Gastroesophageal sphincter (tissue), 4 donors: ENCODE data around the gene CACNA1C. TPM values are rescaled to one million over a fixed set of nuclear protein-coding genes. Genes with fewer than 3 reads are reported as not detected.

Experiments used
- ATAC-seq: fragments of 150-250 bp; one replicate; pipeline ENCODE4 v1.9.1; 2016; ENCODE audit warnings: mild to moderate bottlenecking, moderate library complexity
- H3K27ac ChIP-seq, 4 donors: fragments of 200-600 bp; sonication (generic) in 3 of 4; 1 replicate in 3 of 4; 2 replicates in 1 of 4; pipeline ENCODE4 v1.5.1; 2016 to 2019
- H3K27me3 ChIP-seq: fragments of 200-600 bp; sonication (generic); one replicate; pipeline ENCODE4 v1.5.1; 2019
- H3K36me3 ChIP-seq, 2 donors: fragments of 200-600 bp; sonication (generic); one replicate each; pipeline ENCODE4 v1.5.1; 2019; ENCODE audit warnings: control low read depth in 1 of 2
- H3K4me1 ChIP-seq, 3 donors: fragments of 200-600 bp; sonication (generic); 1 replicate in 2 of 3; 2 replicates in 1 of 3; pipeline ENCODE4 v1.5.1; 2016 to 2019; ENCODE audit warnings: control low read depth in 2 of 3
- H3K4me3 ChIP-seq, 2 donors: fragments of 200-600 bp; sonication (generic); one replicate each; pipeline ENCODE4 v1.5.1; 2019; ENCODE audit warnings: mild to moderate bottlenecking in 1 of 2, moderate library complexity in 1 of 2
- H3K9me3 ChIP-seq, 3 donors: fragments of 200-600 bp; sonication (generic); one replicate each; pipeline ENCODE4 v1.5.1; 2017 to 2019; ENCODE audit warnings: control low read depth in 2 of 3
- EP300 ChIP-seq: sonication (generic); formaldehyde crosslinking; IDR thresholded peaks from one replicate; pipeline ENCODE4 v1.6.1; 2017; ENCODE audit warnings: antibody characterized with exemption, mild to moderate bottlenecking
- POLR2A ChIP-seq, 2 donors: fragments of 450-650 bp; IDR thresholded peaks; one replicate each; pipeline ENCODE4 v1.6.1; 2017; ENCODE audit warnings: antibody characterized with exemption in 2 of 2, mild to moderate bottlenecking in 2 of 2, moderate library complexity in 1 of 2
- POLR2AphosphoS5 ChIP-seq: sonication (generic); formaldehyde crosslinking; IDR thresholded peaks from one replicate; pipeline ENCODE4 v1.6.1; 2017; ENCODE audit warnings: antibody characterized with exemption
- whole genome bisulfite sequencing, 2 donors: methylation state at CpG; one replicate each; pipeline ENCODE4 v1.1.5; 2018; ENCODE audit warnings: low coverage in 1 of 2; 5-methylcytosine and 5-hydroxymethylcytosine counted together
- total RNA-seq, 4 donors: library from RNA; depleted of rRNA; stranded (reverse); fragments of >200 nt; gene quantifications; one replicate each; pipeline ENCODE4 v1.1.0, GENCODE V29; 2016
- TF ChIP-seq, protein P1 (sequence below), 4 experiments: fragments of 200-600 bp in 2 of 4; fragments of 450-650 bp in 2 of 4; sonication (generic) in 1 of 4; IDR thresholded peaks; one replicate each; pipeline ENCODE4 v1.5.1; 2017 to 2019; ENCODE audit warnings: antibody characterized with exemption in 4 of 4, mild to moderate bottlenecking in 2 of 4, moderate library complexity in 2 of 4

CACNA1C gene
- total RNA-seq, 4 donors from 2014 or later, result 22.9 to 96.2 (median 41.4) TPM

- peaks cover 0 to 29% (median 0%) of the 10 kb centered on the region in 3 donors for H3K4me1 ChIP-seq
- peaks cover 0 to 5% of the 10 kb centered on the region in 2 donors for H3K36me3 ChIP-seq
- 0% methylated on average over 1 of the region's 1 CpG for WGBS, 2 donors
- no peak overlapping the region for H3K4me3 ChIP-seq
- no peaks in the 10 kb centered on the region for H3K27me3 ChIP-seq
- peak overlapping the region in 2 of 4 donors; percentile 27 to 31 for H3K27ac ChIP-seq
- TF ChIP-seq POLR2AphosphoS5, result peak; percentile 51
- TF ChIP-seq, protein P1, sequence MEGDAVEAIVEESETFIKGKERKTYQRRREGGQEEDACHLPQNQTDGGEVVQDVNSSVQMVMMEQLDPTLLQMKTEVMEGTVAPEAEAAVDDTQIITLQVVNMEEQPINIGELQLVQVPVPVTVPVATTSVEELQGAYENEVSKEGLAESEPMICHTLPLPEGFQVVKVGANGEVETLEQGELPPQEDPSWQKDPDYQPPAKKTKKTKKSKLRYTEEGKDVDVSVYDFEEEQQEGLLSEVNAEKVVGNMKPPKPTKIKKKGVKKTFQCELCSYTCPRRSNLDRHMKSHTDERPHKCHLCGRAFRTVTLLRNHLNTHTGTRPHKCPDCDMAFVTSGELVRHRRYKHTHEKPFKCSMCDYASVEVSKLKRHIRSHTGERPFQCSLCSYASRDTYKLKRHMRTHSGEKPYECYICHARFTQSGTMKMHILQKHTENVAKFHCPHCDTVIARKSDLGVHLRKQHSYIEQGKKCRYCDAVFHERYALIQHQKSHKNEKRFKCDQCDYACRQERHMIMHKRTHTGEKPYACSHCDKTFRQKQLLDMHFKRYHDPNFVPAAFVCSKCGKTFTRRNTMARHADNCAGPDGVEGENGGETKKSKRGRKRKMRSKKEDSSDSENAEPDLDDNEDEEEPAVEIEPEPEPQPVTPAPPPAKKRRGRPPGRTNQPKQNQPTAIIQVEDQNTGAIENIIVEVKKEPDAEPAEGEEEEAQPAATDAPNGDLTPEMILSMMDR (IDR thresholded peaks at IDR 0.05), result no peak
- ATAC-seq, result no peak
- no peaks in the 10 kb centered on the region for H3K9me3 ChIP-seq
Measured at GRCh38 chr12:2431810-2432209, 379.0 kb downstream of the CACNA1C start.

DNA sequence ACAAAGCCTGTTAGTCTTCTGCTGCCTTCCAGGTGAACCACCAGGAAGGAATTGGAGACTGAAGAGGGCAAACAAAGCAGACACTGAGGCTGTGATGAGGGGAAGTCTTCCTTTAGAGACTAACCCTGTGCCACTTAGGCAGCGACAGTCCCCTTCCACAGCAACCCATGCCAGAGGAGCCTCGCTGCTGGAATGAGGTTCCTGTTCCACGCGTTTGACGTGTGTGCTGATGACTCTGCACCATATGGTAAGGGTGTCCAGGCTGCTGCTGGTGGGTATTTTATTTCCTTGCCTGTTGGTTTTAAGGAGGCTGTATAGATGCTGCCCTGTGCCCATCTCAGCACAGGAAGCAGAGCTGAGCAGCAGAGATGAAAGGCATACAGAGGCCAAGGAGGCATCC lies 380.1 kb downstream of the CACNA1C start:
- H3K36me3 ChIP-seq, result peaks cover 0 to 5% of the 10 kb centered on the region in 2 donors
- ATAC-seq, result no peak
- TF ChIP-seq EP300 (no peak), POLR2A (IDR thresholded peaks at IDR 0.05) (no peak)
- TF ChIP-seq, protein P1 (IDR thresholded peaks at IDR 0.05), result no peak
- no peak overlapping the region for H3K27ac ChIP-seq
- no peak overlapping the region for H3K4me3 ChIP-seq
- no peaks in the 10 kb centered on the region for H3K27me3 ChIP-seq
- WGBS, 2 donors, result no CpG with 5 or more reads among the region's 5 CpGs
- no peaks in the 10 kb centered on the region for H3K9me3 ChIP-seq
- H3K4me1 ChIP-seq, result peaks cover 0 to 29% (median 0%) of the 10 kb centered on the region in 3 donors

DNA sequence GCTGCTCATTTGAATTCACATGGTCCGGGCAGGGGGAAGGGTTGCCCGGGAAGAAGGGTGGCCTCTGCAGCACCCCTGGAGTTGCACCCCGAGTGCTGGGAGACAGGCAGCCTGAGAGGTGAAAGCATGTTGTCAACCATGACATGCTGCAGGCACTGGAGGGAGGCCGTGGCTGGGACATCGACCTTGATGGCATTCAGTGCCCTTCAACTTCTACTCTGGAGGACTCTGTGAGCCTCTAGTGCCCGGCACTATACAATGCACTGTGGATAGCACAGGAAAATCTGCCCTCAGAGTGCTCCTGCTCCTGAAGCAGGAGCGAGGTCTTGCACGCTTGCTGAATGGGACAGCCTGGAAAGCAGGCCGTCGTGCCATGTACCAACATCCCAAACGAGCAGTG lies 382.7 kb downstream of the CACNA1C start:
- Histone ChIP-seq H3K4me3 (no peak overlapping the region), H3K9me3 (no peaks in the 10 kb centered on the region), H3K27ac (no peak overlapping the region), H3K36me3 (peaks cover 0 to 5% of the 10 kb centered on the region in 2 donors), H3K4me1 (peaks cover 0 to 27% (median 0%) of the 10 kb centered on the region in 3 donors), H3K27me3 (no peaks in the 10 kb centered on the region)
- ATAC-seq, result no peak
- TF ChIP-seq, protein P1 (IDR thresholded peaks at IDR 0.05), result no peak
- TF ChIP-seq POLR2AphosphoS5, result no peak
- no peak for TF ChIP-seq EP300
- TF ChIP-seq POLR2A (IDR thresholded peaks at IDR 0.05), result no peak
- 0 to 100% methylated on average over 1 of the region's 11 CpGs for WGBS, 2 donors

GRCh38 chr12:2439332-2440100 lies 386.7 kb downstream of the CACNA1C start:
- H3K4me3 ChIP-seq, result no peak overlapping the region
- peaks cover 0 to 10% (median 0%) of the 10 kb centered on the region in 3 donors for H3K4me1 ChIP-seq
- H3K36me3 ChIP-seq, result peaks cover 0 to 5% of the 10 kb centered on the region in 2 donors
- H3K27ac ChIP-seq, result no peak overlapping the region
- WGBS, 2 donors, result 71 to 80% methylated on average over 5 to 9 of the region's 11 CpGs
- no peaks in the 10 kb centered on the region for H3K9me3 ChIP-seq
- no peak for TF ChIP-seq POLR2AphosphoS5
- TF ChIP-seq POLR2A (IDR thresholded peaks at IDR 0.05), result no peak
- TF ChIP-seq EP300, result no peak
- TF ChIP-seq, protein P1 (IDR thresholded peaks at IDR 0.05), result no peak
- no peak for ATAC-seq
- no peaks in the 10 kb centered on the region for H3K27me3 ChIP-seq

- no peaks in the 10 kb centered on the region for H3K27me3 ChIP-seq
- no peak overlapping the region for H3K27ac ChIP-seq
- no peak overlapping the region for H3K4me3 ChIP-seq
- WGBS, 2 donors, result 73 to 79% methylated on average over 7 of the region's 7 CpGs
- ATAC-seq, result no peak
- TF ChIP-seq POLR2AphosphoS5, result no peak
- TF ChIP-seq POLR2A (IDR thresholded peaks at IDR 0.05), result no peak
- TF ChIP-seq EP300, result no peak
- TF ChIP-seq, protein P1 (IDR thresholded peaks at IDR 0.05), result no peak
- H3K36me3 ChIP-seq, result peaks cover 0 to under 1% of the 10 kb centered on the region in 2 donors
- no peaks in the 10 kb centered on the region for H3K9me3 ChIP-seq
- peaks cover 0 to 9% (median 0%) of the 10 kb centered on the region in 3 donors for H3K4me1 ChIP-seq
Measured at GRCh38 chr12:2443776-2444175, 391.0 kb downstream of the CACNA1C start.
